DND-41 (cell line): ENCODE measurements around the gene ROBO2.

Source experiments
- ATAC-seq: fragments of 200-7000 bp; cut with Tn5 transposase; 3 replicates; pipeline ENCODE4 v1.9.1; 2021; ENCODE audit warnings: low read depth; ENCODE audit not compliant: insufficient read depth
- DNase-seq: peaks from one replicate; pipeline ENCODE4 v3.0.0-alpha.2; 2020
- H2AFZ ChIP-seq: 2 replicates; pipeline ENCODE4 v1.6.0; 2012; ENCODE audit warnings: low read depth, low read length
- H3K27ac ChIP-seq: 2 replicates; pipeline ENCODE4 v1.5.1; 2012; ENCODE audit warnings: low read length, inconsistent platforms
- H3K27me3 ChIP-seq: fragments of 200-600 bp; sonication (generic); 2 replicates; pipeline ENCODE4 v1.6.0; 2012; ENCODE audit warnings: low read length, mild to moderate bottlenecking, inconsistent platforms; ENCODE audit not compliant: insufficient read depth, poor library complexity
- H3K36me3 ChIP-seq: 2 replicates; pipeline ENCODE4 v1.5.1; 2012; ENCODE audit warnings: low read length, inconsistent platforms; ENCODE audit not compliant: insufficient read depth
- H3K4me1 ChIP-seq: 2 replicates; pipeline ENCODE4 v1.5.1; 2012; ENCODE audit warnings: mild to moderate bottlenecking, low read length; ENCODE audit not compliant: insufficient read depth
- H3K4me2 ChIP-seq: 2 replicates; pipeline ENCODE4 v1.6.0; 2012; ENCODE audit warnings: mild to moderate bottlenecking, moderate library complexity, low read length, inconsistent platforms; ENCODE audit not compliant: insufficient read depth
- H3K4me3 ChIP-seq, 2 experiments: fragments of 200-600 bp in 1 of 2; shearing (Covaris generic) in 1 of 2; 2 replicates each; pipeline ENCODE4 v1.5.1; 2012 to 2016; ENCODE audit warnings: inconsistent platforms in 2 of 2, low read length in 2 of 2, mild to moderate bottlenecking in 2 of 2, low read depth in 1 of 2, moderate library complexity in 1 of 2
- H3K79me2 ChIP-seq: 2 replicates; pipeline ENCODE4 v1.6.0; 2012; ENCODE audit warnings: low read length, inconsistent platforms; ENCODE audit not compliant: insufficient read depth
- H3K9ac ChIP-seq: 2 replicates; pipeline ENCODE4 v1.6.0; 2012; ENCODE audit warnings: low read depth, mild to moderate bottlenecking, inconsistent platforms, low read length, moderate library complexity
- H3K9me3 ChIP-seq: 2 replicates; pipeline ENCODE4 v1.5.1; 2012; ENCODE audit warnings: low read length, moderate library complexity, mild to moderate bottlenecking, inconsistent platforms; ENCODE audit not compliant: insufficient read depth, severe bottlenecking
- H4K20me1 ChIP-seq: 2 replicates; pipeline ENCODE4 v1.6.0; 2012; ENCODE audit warnings: low read length; ENCODE audit not compliant: insufficient read depth
- CTCF ChIP-seq: IDR thresholded peaks from 2 replicates; pipeline ENCODE4 v1.5.1; 2012; ENCODE audit warnings: borderline replicate concordance, low read length, moderate library complexity, mild to moderate bottlenecking; ENCODE audit not compliant: poor library complexity, severe bottlenecking; ENCODE audit errors: extremely low read depth
- EZH2 ChIP-seq: IDR thresholded peaks from 3 replicates; pipeline ENCODE4 v1.6.1; 2012; ENCODE audit warnings: borderline replicate concordance, low read depth, mild to moderate bottlenecking, moderate library complexity, low read length, inconsistent platforms; ENCODE audit not compliant: severe bottlenecking

ROBO2 gene

GRCh38 chr3:77041811-77042210, 1.9 kb downstream of the ROBO2 start:
- Histone ChIP-seq H3K36me3 (no peaks in the 10 kb centered on the region), H3K79me2 (no peaks in the 10 kb centered on the region), H3K4me2 (no peak overlapping the region), H3K9ac (no peak overlapping the region), H3K4me3 (no peak overlapping the region), H3K4me1 (no peaks in the 10 kb centered on the region), H3K9me3 (no peaks in the 10 kb centered on the region), H3K27me3 (no peaks in the 10 kb centered on the region), H3K27ac (no peak overlapping the region), H2AFZ (no peak overlapping the region), H4K20me1 (no peaks in the 10 kb centered on the region)
- TF ChIP-seq CTCF (no peak), EZH2 (no peak)
- DNase-seq (no peak), ATAC-seq (no peak)

- H3K4me1 ChIP-seq: no peaks in the 10 kb centered on the region
- no peaks in the 10 kb centered on the region for H3K9me3 ChIP-seq
- H3K9ac ChIP-seq: no peak overlapping the region
- H3K27ac ChIP-seq: no peak overlapping the region
- DNase-seq: no peak
- no peaks in the 10 kb centered on the region for H4K20me1 ChIP-seq
- no peak overlapping the region for H2AFZ ChIP-seq
- no peak overlapping the region for H3K4me2 ChIP-seq
- H3K4me3 ChIP-seq: no peak overlapping the region
- ATAC-seq: no peak
- no peaks in the 10 kb centered on the region for H3K79me2 ChIP-seq
- no peaks in the 10 kb centered on the region for H3K27me3 ChIP-seq
- no peak for TF ChIP-seq CTCF
- no peak for TF ChIP-seq EZH2
- H3K36me3 ChIP-seq: no peaks in the 10 kb centered on the region
Observed at GRCh38 chr3:77042343-77042742, 2.4 kb downstream of the ROBO2 start.

GRCh38 chr3:77042882-77043281, 3.0 kb downstream of the ROBO2 start:
- Histone ChIP-seq H4K20me1 (no peaks in the 10 kb centered on the region), H3K9me3 (no peaks in the 10 kb centered on the region), H3K4me2 (no peak overlapping the region), H2AFZ (no peak overlapping the region), H3K79me2 (no peaks in the 10 kb centered on the region), H3K27ac (no peak overlapping the region), H3K4me1 (no peaks in the 10 kb centered on the region), H3K36me3 (no peaks in the 10 kb centered on the region), H3K9ac (no peak overlapping the region), H3K27me3 (no peaks in the 10 kb centered on the region), H3K4me3 (no peak overlapping the region)
- ATAC-seq (no peak), DNase-seq (no peak)
- TF ChIP-seq CTCF: no peak
- no peak for TF ChIP-seq EZH2

GRCh38 chr3:77045686-77046085, 5.8 kb downstream of the ROBO2 start:
- Histone ChIP-seq H3K4me1 (no peaks in the 10 kb centered on the region), H3K36me3 (no peaks in the 10 kb centered on the region), H3K9ac (no peak overlapping the region), H3K79me2 (no peaks in the 10 kb centered on the region), H3K4me3 (no peak overlapping the region), H3K27me3 (no peaks in the 10 kb centered on the region), H4K20me1 (no peaks in the 10 kb centered on the region), H3K27ac (no peak overlapping the region), H2AFZ (no peak overlapping the region), H3K4me2 (no peak overlapping the region), H3K9me3 (no peaks in the 10 kb centered on the region)
- TF ChIP-seq CTCF: no peak
- TF ChIP-seq EZH2: no peak
- ATAC-seq: no peak
- DNase-seq: no peak
